H9 (cell line): Measurements from ENCODE around the gene CHRDL1. TPM values are rescaled to one million over a fixed set of nuclear protein-coding genes. Genes with fewer than 3 reads are reported as not detected.

Source experiments
- DNase-seq: peaks from one replicate; pipeline ENCODE4 v3.0.0-alpha.2; 2017
- H2AFZ ChIP-seq: one replicate; pipeline ENCODE4 v1.6.1; 2013; ENCODE audit warnings: mild to moderate bottlenecking, low read length, control low read depth, moderate library complexity
- H2AK5ac ChIP-seq: 2 replicates; pipeline ENCODE4 v1.6.1; 2013; ENCODE audit warnings: low read length, control low read depth, mixed read lengths; ENCODE audit not compliant: insufficient read length
- H2BK120ac ChIP-seq: one replicate; pipeline ENCODE4 v1.6.1; 2013; ENCODE audit warnings: low read depth, mild to moderate bottlenecking, low read length, control low read depth, inconsistent platforms; ENCODE audit not compliant: poor library complexity, severe bottlenecking
- H2BK12ac ChIP-seq: 2 replicates; pipeline ENCODE4 v1.6.1; 2013; ENCODE audit warnings: low read length, control low read depth, mixed read lengths, low read depth; ENCODE audit not compliant: insufficient read length
- H2BK15ac ChIP-seq: 2 replicates; pipeline ENCODE4 v1.6.1; 2013; ENCODE audit warnings: low read depth, low read length, control low read depth
- H2BK20ac ChIP-seq: one replicate; pipeline ENCODE4 v1.6.1; 2013; ENCODE audit warnings: low read depth, mild to moderate bottlenecking, low read length, control low read depth, inconsistent platforms; ENCODE audit not compliant: poor library complexity, severe bottlenecking
- H2BK5ac ChIP-seq: 2 replicates; pipeline ENCODE4 v1.6.1; 2013; ENCODE audit warnings: low read length, control low read depth, mixed read lengths; ENCODE audit not compliant: insufficient read length
- H3K14ac ChIP-seq: 2 replicates; pipeline ENCODE4 v1.6.1; 2013; ENCODE audit warnings: low read length, control low read depth; ENCODE audit not compliant: insufficient read depth
- H3K18ac ChIP-seq: 2 replicates; pipeline ENCODE4 v1.6.1; 2013; ENCODE audit warnings: low read depth, mild to moderate bottlenecking, mixed read lengths, low read length, control low read depth; ENCODE audit not compliant: insufficient read length
- H3K23ac ChIP-seq: 2 replicates; pipeline ENCODE4 v1.6.1; 2013; ENCODE audit warnings: low read length, control low read depth, mixed read lengths, low read depth; ENCODE audit not compliant: insufficient read length
- H3K23me2 ChIP-seq: 2 replicates; pipeline ENCODE4 v1.6.1; 2013; ENCODE audit warnings: low read depth, mild to moderate bottlenecking, mixed read lengths, low read length, control low read depth; ENCODE audit not compliant: insufficient read length, poor library complexity, severe bottlenecking
- H3K27ac ChIP-seq: 2 replicates; pipeline ENCODE4 v1.5.1; 2013; ENCODE audit warnings: low read length, control low read depth, mixed read lengths, low read depth; ENCODE audit not compliant: insufficient read length
- H3K27me3 ChIP-seq: 2 replicates; pipeline ENCODE4 v1.6.1; 2013; ENCODE audit warnings: low read length, control low read depth, inconsistent platforms; ENCODE audit not compliant: insufficient read depth
- H3K4ac ChIP-seq: 2 replicates; pipeline ENCODE4 v1.6.1; 2013; ENCODE audit warnings: low read depth, mild to moderate bottlenecking, control low read depth, inconsistent platforms, low read length, moderate library complexity
- H3K4me1 ChIP-seq: 2 replicates; pipeline ENCODE4 v1.6.1; 2013; ENCODE audit warnings: low read length, control low read depth, inconsistent platforms; ENCODE audit not compliant: insufficient read depth
- H3K4me2 ChIP-seq: 2 replicates; pipeline ENCODE4 v1.6.1; 2013; ENCODE audit warnings: low read length, control low read depth, mixed read lengths; ENCODE audit not compliant: insufficient read length, insufficient read depth
- H3K56ac ChIP-seq: 2 replicates; pipeline ENCODE4 v1.6.1; 2013; ENCODE audit warnings: low read depth, mild to moderate bottlenecking, mixed read lengths, low read length, control low read depth; ENCODE audit not compliant: insufficient read length
- H3K79me1 ChIP-seq: 2 replicates; pipeline ENCODE4 v1.6.1; 2013; ENCODE audit warnings: low read depth, mild to moderate bottlenecking, moderate library complexity, low read length, control low read depth, inconsistent platforms; ENCODE audit not compliant: insufficient read depth, poor library complexity, severe bottlenecking
- H3K79me2 ChIP-seq: 2 replicates; pipeline ENCODE4 v1.6.1; 2013; ENCODE audit warnings: low read length, control low read depth, inconsistent platforms; ENCODE audit not compliant: insufficient read depth
- H3K9ac ChIP-seq: 2 replicates; pipeline ENCODE4 v1.6.1; 2013; ENCODE audit warnings: low read length, control low read depth, mixed read lengths; ENCODE audit not compliant: insufficient read length; ENCODE audit errors: extremely low read depth
- H3K9me3 ChIP-seq: one replicate; pipeline ENCODE4 v1.6.1; 2013; ENCODE audit warnings: low read depth, low read length, inconsistent platforms; ENCODE audit not compliant: control insufficient read depth
- H3T11ph ChIP-seq: one replicate; pipeline ENCODE4 v1.6.1; 2013; ENCODE audit warnings: mild to moderate bottlenecking, low read length, control low read depth, inconsistent platforms
- H4K20me1 ChIP-seq: one replicate; pipeline ENCODE4 v1.6.1; 2013; ENCODE audit not compliant: control insufficient read depth, insufficient read length, insufficient read depth
- H4K5ac ChIP-seq: 2 replicates; pipeline ENCODE4 v1.6.1; 2013; ENCODE audit warnings: low read depth, mild to moderate bottlenecking, mixed read lengths, low read length, control low read depth; ENCODE audit not compliant: insufficient read length
- H4K8ac ChIP-seq: replicated peaks from 2 replicates; pipeline ENCODE4 v1.6.1; 2013; ENCODE audit warnings: low read length, control low read depth, mixed read lengths, low read depth; ENCODE audit not compliant: insufficient read length
- H4K91ac ChIP-seq: 2 replicates; pipeline ENCODE4 v1.6.1; 2013; ENCODE audit warnings: low read depth, mild to moderate bottlenecking, moderate library complexity, mixed read lengths, low read length, control low read depth; ENCODE audit not compliant: insufficient read length
- H3K27ac Mint-ChIP-seq, 3 experiments: 2 replicates in 2 of 3; 3 replicates in 1 of 3; pipeline ENCODE4 v1.8.0; 2020 to 2021; ENCODE audit warnings: mixed read lengths in 3 of 3, mild to moderate bottlenecking in 1 of 3, moderate library complexity in 1 of 3
- H3K27me3 Mint-ChIP-seq: 2 replicates; pipeline ENCODE4 v1.8.0; 2021; ENCODE audit warnings: low read depth, mild to moderate bottlenecking, moderate library complexity, mixed read lengths
- H3K36me3 Mint-ChIP-seq, 3 experiments: 2 replicates in 2 of 3; 3 replicates in 1 of 3; pipeline ENCODE4 v1.8.0; 2020 to 2021; ENCODE audit warnings: low read depth in 3 of 3, mixed read lengths in 3 of 3; ENCODE audit not compliant: insufficient read depth in 1 of 3
- H3K4me1 Mint-ChIP-seq, 2 experiments: 2 replicates each; pipeline ENCODE4 v1.8.0; 2020; ENCODE audit warnings: mixed read lengths in 2 of 2
- H3K4me3 Mint-ChIP-seq, 2 experiments: 2 replicates in 1 of 2; 3 replicates in 1 of 2; pipeline ENCODE4 v1.8.0; 2020 to 2021; ENCODE audit warnings: mild to moderate bottlenecking in 2 of 2, mixed read lengths in 2 of 2, moderate library complexity in 1 of 2
- H3K9me3 Mint-ChIP-seq, 2 experiments: 2 replicates in 1 of 2; 3 replicates in 1 of 2; pipeline ENCODE4 v1.8.0; 2020; ENCODE audit warnings: mild to moderate bottlenecking in 2 of 2, mixed read lengths in 2 of 2, moderate library complexity in 1 of 2
- CTCF ChIP-seq: fragments of 200-600 bp; sonication (generic); conservative IDR thresholded peaks from 3 replicates; pipeline ENCODE4 v1.8.0; 2021; ENCODE audit warnings: antibody characterized with exemption, mild to moderate bottlenecking
- WGBS: extraction: QIAGEN DNeasy Blood & Tissue Kit; methylation state at CpG from one replicate; pipeline ENCODE4 v1.1.7; 2013; ENCODE audit warnings: missing lambda C conversion rate, low lambda C conversion rate, mixed read lengths; ENCODE audit not compliant: insufficient read length; ENCODE audit errors: extremely low coverage; 5-methylcytosine and 5-hydroxymethylcytosine counted together
- total RNA-seq: library from RNA; stranded (reverse); gene quantifications from 2 replicates; pipeline ENCODE4 v1.2.1, GENCODE V29; 2021

CHRDL1 gene
- total RNA-seq, 1 experiment from 2014 or later = 11.8 TPM

GRCh38 chrX:110667706-110668105 lies 127.9 kb downstream of the CHRDL1 start:
- Histone ChIP-seq H3K27me3 (no peaks in the 10 kb centered on the region), H3T11ph (peak overlapping the region; percentile 86), H4K91ac (no peak overlapping the region), H3K4ac (no peak overlapping the region; the same call in 1 of the 2 replicates), H2BK20ac (peak overlapping the region; percentile 97), H3K23me2 (no peaks in the 10 kb centered on the region), H2AK5ac (no peak overlapping the region), H2BK12ac (no peak overlapping the region), H3K18ac (peak overlapping the region; percentile 21), H3K56ac (no peak overlapping the region), H3K14ac (peak overlapping the region; percentile 33; the same call in 1 of the 2 replicates), H3K27ac (peak overlapping the region; percentile 40), H3K79me2 (no peaks in the 10 kb centered on the region), H2BK120ac (no peak overlapping the region), H3K79me1 (no peaks in the 10 kb centered on the region), H4K5ac (peak overlapping the region; percentile 45), H4K20me1 (no peaks in the 10 kb centered on the region), H2BK15ac (no peak overlapping the region), H3K23ac (no peak overlapping the region), H3K4me1 (peaks cover 4% of the 10 kb centered on the region; the same call in 1 of the 2 replicates), H3K9ac (no peak overlapping the region), H4K8ac (no peak overlapping the region), H2BK5ac (no peak overlapping the region), H3K9me3 (no peaks in the 10 kb centered on the region), H3K4me2 (no peak overlapping the region), H2AFZ (no peak overlapping the region)
- Mint-ChIP-seq H3K27me3 (no peaks in the 10 kb centered on the region), H3K27ac (peak overlapping the region; percentile 97 to 99 (median 98)), H3K9me3 (no peaks in the 10 kb centered on the region), H3K4me1 (peaks cover 21 to 25% of the 10 kb centered on the region in 2 experiments), H3K36me3 (peaks cover 0 to 5% (median 3%) of the 10 kb centered on the region in 3 experiments; a peak in 5 of 7 replicates), H3K4me3 (peak overlapping the region in 1 of 2 experiments; percentile 49; a peak in 1 of 5 replicates)
- no CpG with 5 or more reads among the region's 6 CpGs for WGBS
- DNase-seq = peak; percentile 88
- no peak for TF ChIP-seq CTCF
